Loucy (cell line): Measurements from ENCODE around the gene MICA.

ENCODE experiments used
- CTCF ChIP-seq: fragments of 200-600 bp; sonication (generic); conservative IDR thresholded peaks from 2 replicates; pipeline ENCODE4 v1.5.1; 2014; ENCODE audit warnings: mild to moderate bottlenecking, antibody characterized with exemption, low read length
- EZH2phosphoT487 ChIP-seq: fragments of 200-600 bp; IDR thresholded peaks from 2 replicates; pipeline ENCODE4 v1.6.1; 2018; ENCODE audit warnings: antibody characterized with exemption, mild to moderate bottlenecking, moderate library complexity, borderline replicate concordance

- TF ChIP-seq CTCF = no peak
- no peak for TF ChIP-seq EZH2phosphoT487
These were observed 23.3 kb downstream of the MICA start for GRCh38 chr6:31426395-31427354.
